ELF-1 (cell line): Measurements from ENCODE around the gene PTPRD.
"Not testable (repeated sequence)": the region's sequence is repeated elsewhere in the genome, so short reads cannot be mapped to it uniquely, and the experiment has no call there.

Experiments
- DNase-seq: peaks from one replicate; pipeline ENCODE4 v3.0.0-alpha.2; 2016; ENCODE audit warnings: low read depth, low spot score

Gene PTPRD

GRCh38 chr9:9499546-9499945, 1113.3 kb downstream of the PTPRD start:
- no peak for DNase-seq

GRCh38 chr9:9498846-9499245, 1114.0 kb downstream of the PTPRD start:
- DNase-seq, result no peak

DNA sequence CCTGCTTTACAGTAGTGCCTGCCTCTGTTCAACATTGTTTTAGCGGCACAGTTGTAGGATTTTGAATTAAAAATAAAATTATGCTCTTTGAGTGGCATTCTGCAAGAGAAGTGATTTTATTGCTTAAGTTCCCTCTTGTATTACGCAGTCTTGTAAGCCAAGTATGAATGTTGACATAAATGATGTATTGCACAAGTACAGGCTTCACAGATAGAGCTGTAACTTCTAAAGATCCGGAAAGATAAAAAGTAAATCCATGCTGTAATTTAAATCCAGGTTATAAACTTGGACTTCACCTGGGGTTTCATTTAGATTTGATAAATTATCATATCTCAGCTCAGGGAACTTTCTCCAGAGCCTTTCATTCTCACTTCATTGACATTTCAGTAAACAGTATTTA, 1114.7 kb downstream of the PTPRD start:
- DNase-seq, result no peak

DNA sequence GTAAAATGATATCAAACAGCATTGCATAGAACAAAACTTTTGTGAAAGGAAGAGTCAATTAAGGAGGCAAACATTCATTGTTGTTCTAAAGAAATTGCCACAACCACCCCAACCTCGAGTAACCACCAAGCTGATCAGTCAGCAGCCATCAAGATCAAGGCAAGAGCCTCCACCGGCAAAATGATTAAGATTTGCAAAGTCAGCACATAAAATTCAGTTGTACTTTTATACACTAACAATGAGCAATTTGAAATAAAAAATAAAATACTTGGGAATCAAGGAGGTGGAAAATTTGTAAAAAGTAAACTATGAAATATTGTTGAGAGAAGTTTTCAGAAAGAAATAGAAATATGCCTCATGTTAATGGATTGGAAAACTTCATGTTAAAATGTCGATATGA, 1118.5 kb downstream of the PTPRD start:
- no peak for DNase-seq

GRCh38 chr9:9492506-9492905, 1120.3 kb downstream of the PTPRD start:
- no peak for DNase-seq

DNA sequence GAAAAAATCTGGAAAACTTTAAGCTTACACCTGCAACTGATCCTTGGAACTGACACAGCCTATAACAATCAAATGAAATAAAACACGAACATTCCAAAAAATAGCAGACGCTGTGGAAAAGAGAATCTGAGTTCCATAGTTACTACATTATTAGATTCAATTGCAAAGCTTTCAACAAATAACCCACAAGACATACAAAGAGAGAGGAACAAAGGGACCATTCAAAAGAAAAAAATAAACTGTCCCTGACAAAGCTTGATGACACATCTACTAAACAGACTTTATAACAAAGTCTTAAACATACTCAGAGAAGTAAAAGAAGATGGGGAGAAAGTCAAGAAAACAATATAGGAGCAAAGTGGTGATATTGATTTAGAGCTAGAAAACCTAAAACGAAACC, 1123.6 kb downstream of the PTPRD start:
- DNase-seq, result no peak

- DNase-seq, result no peak
These were observed 1129.6 kb downstream of the PTPRD start for GRCh38 chr9:9483175-9483574.

DNA sequence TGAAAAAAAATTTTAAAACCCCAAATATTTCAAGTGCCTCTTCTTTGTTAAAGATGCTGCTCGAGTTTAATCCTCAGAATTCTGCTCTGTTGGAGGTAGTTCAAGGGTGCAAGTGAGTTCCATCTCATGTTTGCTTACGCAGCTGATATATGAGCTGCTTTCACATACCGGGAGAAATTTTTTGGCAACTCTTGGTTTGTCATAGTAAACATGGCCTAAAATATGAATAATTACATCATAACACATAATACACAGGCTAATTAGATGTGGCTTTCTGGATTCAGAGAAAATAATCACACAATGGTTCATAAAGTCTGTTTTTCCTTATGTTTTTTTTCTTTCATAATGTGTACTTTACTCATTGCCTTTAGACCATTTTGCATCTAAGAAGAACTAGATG, 1134.1 kb downstream of the PTPRD start:
- DNase-seq, result no peak

GRCh38 chr9:9469271-9469670, 1143.5 kb downstream of the PTPRD start:
- DNase-seq, result no peak

DNA sequence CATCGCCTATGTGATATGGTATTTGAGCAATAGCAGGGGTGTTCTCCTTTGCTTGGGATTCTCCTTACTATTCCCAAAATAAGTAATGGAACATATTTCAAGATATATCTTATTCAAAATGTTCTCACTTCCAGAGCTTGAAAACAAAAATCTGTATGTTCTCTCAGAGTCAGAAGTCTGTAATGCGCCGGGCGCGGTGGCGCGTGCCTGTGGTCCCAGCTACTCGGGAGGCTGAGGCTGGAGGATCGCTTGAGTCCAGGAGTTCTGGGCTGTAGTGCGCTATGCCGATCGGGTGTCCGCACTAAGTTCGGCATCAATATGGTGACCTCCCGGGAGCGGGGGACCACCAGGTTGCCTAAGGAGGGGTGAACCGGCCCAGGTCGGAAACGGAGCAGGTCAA, 1170.9 kb downstream of the PTPRD start:
- DNase-seq, result not testable (repeated sequence)

DNA sequence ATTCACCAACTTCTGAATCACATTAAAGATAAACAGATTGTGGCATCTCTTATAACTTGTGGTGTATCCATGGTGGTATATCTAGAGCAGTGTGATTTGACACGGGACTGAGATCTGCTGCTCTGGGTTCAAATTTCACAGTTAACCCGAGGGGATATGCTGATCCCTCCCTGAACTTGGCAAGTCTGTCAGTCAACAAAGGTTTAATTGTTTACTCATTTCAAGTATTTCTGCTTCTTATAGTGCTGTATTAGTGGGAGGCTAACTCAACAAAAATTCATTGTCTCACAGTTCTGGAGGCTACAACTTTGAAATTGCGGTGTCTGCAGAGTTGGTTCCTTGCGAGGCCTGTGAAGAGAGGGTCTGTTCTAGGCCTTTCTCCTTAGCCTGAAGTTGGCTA, 1175.2 kb downstream of the PTPRD start:
- no peak for DNase-seq

- DNase-seq, result not testable (repeated sequence)
These were observed 1186.3 kb downstream of the PTPRD start for GRCh38 chr9:9426454-9426853.

DNA sequence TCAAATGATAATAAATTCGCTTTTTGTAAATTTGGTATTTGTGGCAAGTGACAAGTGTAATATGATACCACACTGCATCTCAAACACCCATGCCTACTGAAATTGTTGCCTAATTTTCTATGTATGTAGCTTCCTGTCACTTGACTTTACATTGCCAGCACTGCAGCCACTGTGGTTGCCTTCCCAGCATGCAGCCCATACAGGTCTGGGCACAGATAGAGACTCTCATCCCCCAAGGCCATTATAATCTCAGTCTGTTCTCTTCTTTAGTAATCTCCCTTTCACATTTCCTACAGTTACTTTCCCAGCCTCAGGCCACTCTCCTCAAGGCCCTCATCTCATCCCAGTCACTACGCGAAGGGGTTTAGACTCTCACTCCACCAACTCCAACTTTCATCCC, 1200.6 kb downstream of the PTPRD start:
- peak; percentile 8 for DNase-seq

DNA sequence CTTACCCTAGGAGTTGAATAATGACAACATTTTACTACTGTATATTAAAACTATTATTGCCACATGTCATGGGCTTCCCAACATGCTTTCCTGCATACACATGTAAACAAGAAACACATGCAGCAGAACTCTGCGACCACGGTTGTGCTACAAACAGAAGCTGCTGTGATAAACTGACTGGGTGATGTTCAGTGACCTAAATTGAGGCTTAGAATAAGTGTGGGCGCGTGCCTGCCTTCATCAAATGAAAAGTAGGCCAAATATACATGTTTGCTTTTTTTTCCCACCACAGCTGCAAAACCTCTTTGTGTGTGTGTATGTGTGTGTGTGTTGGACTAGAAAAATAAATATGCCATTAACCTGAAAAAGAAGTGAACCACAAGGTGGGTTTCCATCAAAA, 1202.1 kb downstream of the PTPRD start:
- no peak for DNase-seq

DNA sequence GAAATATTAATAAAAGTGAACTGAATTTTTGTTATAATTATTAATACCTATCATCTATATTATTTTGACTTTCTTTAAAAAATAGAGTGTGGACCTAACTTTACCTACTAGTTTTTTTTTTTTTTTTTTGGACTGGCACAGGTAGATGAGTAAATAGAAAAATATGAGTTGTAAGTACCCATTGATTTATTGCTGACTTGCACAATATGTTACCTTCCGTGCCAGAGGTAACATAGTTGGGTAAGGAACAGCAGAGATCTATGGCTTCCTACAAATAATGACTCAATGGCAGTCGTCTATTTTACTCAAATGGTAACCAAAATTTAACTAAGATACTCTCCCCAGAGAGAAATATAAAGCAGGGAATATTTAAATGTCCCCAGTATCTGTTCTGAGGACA, 1212.8 kb downstream of the PTPRD start:
- DNase-seq, result no peak

DNA sequence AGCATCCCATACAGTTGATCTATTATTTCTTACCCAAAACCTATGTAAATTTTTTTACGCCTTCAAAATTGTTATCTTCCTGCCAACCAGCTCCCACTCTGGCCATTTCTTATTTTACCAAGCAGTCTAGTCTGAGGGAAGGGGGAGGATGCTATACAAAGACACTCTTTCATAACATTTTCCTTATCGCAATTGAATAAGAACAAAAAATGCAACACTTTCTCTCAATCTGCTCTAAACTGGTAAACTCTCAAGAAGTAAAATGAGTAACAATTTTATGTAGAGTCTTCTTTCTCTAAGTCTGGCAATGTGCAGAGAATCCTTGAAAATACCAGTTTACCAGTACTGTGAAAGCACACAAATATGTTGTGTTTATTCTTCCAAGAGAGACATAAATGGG, 1216.3 kb downstream of the PTPRD start:
- no peak for DNase-seq

- no peak for DNase-seq
These were observed 1217.3 kb downstream of the PTPRD start for GRCh38 chr9:9395539-9395938.

DNA sequence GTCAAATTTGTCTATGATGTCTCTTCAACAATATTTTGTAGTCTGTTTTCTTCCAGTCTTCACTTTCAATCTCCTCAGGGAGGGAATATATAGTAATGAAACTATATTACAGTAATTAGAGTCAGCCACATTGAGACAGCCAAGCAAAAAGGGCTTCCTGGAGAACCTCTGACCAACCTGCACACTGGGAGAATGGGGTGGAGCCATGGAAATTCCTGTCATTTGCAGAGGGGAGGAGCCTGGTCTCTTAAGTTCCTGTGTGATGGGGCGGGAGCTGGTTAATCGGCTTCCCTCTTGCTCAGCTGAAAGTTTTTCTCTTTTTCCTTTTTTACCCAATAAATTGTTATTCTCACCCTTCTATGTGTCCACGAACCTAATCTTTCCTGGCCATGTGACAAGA, 1220.0 kb downstream of the PTPRD start:
- peak; percentile 5 for DNase-seq

DNA sequence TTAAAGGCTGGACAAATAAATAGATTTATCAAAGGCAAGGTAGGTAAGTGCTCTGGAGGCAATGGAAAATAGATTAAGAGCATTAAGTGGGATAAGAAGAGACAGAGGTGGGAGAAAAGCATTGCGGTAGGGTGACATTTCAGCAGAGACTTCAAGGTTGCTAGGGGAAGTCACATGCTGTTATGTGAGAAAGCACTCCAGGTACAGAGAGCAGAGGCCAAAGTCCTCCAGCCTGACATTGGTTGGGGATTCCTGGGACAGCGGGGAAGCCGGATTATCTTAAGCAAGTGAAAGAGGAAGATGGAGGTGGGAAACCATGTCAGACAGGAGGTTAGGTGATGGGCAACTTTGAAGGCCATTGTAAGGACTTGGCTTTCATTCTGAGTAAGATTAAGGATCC, 1222.9 kb downstream of the PTPRD start:
- no peak for DNase-seq

GRCh38 chr9:9387511-9388115, 1225.2 kb downstream of the PTPRD start:
- DNase-seq, result peak; percentile 3

DNA sequence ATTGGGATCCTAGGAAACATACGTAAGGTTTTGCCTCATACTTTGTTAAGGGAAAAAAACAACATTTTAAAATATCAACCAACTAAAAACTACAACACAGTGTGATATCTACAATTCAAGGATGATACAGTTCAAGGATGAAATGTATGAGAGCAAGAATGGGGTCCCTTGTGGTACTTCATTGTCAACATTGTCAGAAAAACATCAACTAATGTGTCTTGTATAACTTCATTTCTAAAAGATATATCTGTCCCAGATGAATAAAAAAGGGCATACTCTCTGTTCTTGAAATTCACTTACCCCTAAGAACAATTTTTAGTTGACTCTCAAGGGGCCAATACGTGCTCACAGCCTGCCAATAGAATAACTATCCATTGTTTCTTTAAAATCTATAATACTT, 1250.5 kb downstream of the PTPRD start:
- no peak for DNase-seq

GRCh38 chr9:9352877-9353481, 1259.8 kb downstream of the PTPRD start:
- no peak for DNase-seq

DNA sequence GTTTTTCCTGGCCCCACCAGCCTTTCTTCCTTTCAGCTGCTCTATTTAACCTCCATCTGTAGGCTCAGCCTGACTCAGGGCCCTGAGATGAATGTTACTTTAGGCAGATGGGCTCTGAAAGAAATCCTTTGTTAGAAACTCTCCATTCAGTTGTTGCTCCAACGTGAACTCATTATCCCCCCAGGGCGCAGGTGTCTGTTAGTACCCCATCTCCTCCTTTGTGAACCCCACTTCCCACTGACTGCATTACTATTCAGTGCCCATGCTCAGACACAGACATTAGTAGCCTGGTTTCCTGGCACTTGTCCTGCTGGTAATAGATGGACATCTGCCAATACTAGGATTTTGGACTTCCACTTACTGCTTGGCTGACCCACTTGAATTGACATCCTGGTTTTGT, 1271.6 kb downstream of the PTPRD start:
- no peak for DNase-seq

DNA sequence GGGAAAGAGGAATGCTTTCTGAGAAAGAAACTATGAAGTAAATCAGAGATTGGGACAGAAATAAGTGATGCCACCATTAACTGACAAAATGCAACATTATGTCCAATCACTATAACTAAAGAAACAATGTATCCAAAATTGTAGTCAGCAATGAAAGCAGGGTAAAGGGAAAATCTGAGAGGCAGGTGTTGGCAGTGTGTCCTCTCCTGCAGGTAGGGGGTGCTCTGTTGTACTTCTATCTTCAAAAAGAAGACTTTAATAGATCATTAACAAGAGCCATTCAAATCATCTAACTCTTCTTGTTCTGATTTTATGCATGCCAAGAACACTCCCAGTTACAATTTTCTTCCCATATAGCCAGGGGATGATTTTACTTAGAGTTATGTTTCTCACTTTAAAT, 1275.7 kb downstream of the PTPRD start:
- no peak for DNase-seq
